Fibroblast of upper back skin (primary cell): ENCODE data around the gene SMG1.
A peak's percentile ranks its signal among the peaks of the same experiment; 100 is the strongest.
"Not testable (repeated sequence)": the region's sequence is repeated elsewhere in the genome, so short reads cannot be mapped to it uniquely, and the experiment has no call there.

Experiments used
- DNase-seq: peaks from one replicate; pipeline ENCODE4 v3.0.0-alpha.2; 2013

The SMG1 gene

DNA sequence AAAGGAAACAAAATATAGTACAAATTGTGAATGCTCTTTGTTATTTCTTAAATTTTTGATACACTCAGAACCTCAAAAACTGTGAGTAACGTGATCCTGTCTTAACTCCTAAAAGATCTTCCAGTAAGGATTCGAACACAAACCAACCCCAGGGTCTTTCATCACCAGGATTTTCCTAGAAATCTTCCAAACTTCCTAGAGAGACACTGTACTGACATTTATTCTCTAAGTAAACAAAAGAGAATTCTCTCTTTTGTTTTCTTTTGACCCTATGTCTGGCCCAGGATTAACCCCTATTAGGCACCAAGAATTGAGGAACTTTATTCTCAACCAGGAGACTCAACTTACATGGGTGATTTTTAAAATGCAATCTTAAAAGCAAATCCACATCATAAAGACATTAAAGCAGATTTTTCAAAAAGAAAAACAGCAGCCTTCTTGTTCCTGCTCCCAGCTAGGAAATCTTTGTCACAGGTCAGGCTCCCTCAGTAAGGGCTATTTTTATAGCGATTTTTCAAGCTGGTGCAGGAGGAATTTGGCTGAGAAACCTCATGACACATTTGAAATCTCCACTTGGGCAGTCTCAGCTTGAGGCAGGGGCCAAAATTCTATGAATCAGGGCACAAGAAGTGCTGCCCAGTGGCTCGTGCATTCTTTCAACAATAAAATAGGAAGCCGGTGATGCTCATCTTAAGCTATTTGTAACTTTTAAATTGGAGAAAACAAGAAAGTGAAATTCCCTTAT lies 6.2 kb upstream of the SMG1 start:
- peak; percentile 19 for DNase-seq

DNA sequence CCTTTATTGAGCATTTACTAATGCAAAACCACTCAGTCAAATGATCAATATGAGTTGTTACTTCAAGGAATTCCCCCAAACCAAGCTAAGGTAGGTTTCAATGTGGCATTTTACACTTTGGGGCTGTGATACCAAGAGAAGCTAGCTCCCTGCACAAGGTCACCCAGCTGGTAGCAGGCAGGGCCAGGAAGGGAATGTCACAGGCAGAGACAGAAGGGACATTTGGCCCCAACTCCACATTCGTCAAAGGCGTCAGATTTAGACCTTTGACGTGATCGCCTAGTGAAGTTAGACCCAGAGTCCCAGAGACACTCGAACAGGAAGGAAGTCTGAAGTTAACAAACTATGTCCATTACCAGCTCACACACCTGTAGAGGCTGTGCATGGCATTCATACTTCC lies 5.5 kb upstream of the SMG1 start:
- DNase-seq, result no peak

DNA sequence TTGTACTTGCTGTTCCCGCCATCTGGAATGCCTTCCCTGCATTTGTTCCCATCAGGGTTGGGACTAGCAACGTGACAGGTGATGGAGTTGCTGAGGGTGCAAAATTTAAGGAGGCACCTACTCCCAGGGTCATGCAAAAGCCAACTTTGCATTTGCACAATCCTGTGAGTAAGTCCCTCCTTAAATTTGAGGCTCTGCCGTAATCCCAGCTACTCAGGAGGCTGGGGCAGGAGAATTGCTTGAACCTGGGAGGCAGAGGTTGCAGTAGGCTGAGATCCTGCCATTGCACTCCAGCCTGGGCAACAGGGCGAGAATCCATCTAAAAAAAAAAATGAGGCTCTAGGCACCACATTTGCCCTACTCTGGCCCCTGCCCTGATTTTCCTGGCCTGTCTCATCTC lies 3.9 kb upstream of the SMG1 start:
- not testable (repeated sequence) for DNase-seq

DNA sequence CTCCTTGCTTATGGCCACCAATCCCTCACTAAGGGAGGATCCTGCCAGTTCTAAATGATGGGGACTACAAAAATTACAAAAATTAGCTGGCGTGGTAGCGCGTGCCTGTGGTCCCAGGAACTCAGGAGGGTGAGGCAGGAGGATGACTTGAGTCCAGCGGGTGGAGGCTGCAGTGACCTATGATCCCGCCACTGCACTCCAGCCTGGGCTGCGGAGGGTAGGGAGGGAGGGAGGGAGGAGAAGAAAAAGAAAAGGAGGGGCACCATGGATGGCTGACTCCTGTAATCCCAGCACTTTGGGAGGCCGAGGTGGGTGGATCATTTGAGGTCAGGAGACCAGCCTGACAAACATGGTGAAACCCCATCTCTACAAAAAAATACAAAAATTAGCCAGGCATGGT lies 1.9 kb upstream of the SMG1 start:
- not testable (repeated sequence) for DNase-seq

DNA sequence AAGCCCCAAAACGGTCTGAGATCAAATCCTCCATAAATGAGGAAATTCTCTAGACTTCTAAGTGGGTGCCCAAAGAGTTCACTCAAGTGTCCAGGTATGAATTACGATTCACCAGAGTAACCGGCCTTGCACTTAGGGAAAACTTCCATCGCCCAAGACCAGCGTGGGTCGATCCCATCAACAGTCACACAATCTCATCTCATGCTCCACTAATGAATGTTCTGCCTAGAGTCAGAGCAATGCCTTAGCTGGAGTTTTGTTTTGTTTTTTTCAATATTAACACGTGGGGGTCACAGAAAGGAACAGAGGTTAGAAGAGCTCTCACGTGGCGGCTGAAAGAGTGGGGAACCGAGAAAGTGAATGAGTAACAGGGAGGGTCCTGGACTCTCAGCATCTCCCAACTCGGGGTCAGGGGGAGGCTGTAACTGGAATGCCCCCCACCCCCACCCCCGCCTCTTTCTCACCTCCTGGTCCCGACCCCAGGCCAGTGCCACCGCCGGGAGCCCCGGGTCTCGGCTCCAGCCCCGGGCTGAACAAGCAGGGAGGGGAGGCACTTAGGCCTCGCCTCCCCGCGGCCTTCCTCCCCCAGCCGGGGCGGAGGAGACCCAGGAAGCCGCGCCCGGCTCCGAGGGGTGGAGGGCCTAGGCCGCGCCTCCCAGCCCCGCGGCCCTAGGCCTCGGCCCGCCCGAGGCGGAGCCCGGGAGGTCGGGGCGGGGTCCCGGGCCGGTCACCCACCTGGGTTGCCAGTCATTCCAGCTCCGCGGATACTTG lies 808 bp downstream of the SMG1 start:
- peak; percentile 31 for DNase-seq

DNA sequence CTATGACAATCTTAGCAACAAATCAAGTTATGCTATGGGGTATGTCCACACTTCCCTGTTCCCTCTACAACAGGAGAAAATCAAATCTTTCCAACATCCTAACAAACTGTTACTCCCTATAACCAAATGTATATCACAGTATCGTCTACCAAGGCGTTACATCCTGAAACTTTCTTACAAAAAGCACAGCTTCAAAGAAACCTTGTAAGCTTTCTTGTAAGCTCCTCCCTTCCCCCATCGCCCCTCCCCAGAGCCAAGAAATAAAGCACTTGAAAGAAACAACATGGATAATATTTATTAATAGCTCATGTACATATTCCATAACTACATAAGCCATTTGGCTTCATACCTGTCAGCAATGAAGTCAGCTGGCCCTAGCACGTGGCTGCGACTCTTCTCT lies 2.3 kb downstream of the SMG1 start:
- DNase-seq, result not testable (repeated sequence)

DNA sequence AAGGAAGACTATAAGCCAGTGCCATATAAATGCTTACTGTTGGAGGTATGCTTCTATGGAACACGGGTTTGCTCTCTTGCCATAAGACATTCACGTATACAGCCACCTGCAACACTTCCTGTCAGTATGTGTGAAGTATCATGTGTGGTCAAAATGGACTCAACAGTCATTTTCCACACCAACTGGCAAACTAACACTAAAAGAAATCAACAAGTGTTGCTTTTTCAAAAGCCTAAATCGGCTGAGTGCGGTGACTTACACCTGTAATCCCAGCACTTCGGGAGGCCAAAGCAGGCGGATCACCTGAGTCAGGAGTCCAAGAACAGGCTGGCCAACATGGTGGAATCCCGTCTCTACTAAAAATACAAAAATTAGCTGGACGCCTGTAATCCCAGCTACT lies 3.1 kb downstream of the SMG1 start:
- not testable (repeated sequence) for DNase-seq

DNA sequence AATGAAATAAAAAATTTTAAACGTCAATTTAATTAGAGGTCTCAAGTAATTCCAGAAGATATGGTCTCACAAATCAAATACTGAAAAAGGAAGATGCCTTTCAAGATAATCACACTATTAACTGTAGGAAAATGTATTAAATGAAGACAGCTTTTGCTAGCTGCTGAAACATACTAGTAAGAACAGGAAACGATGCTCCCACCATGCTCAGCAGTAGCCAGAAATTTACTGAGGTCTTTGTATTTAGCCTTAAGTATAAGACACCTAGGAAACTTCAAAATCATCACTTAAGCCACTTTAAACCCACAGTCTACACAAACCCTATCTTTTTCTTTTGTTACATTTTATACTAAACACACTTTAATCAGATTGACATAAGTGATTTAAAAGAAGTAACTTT lies 16.6 kb downstream of the SMG1 start:
- not testable (repeated sequence) for DNase-seq

DNA sequence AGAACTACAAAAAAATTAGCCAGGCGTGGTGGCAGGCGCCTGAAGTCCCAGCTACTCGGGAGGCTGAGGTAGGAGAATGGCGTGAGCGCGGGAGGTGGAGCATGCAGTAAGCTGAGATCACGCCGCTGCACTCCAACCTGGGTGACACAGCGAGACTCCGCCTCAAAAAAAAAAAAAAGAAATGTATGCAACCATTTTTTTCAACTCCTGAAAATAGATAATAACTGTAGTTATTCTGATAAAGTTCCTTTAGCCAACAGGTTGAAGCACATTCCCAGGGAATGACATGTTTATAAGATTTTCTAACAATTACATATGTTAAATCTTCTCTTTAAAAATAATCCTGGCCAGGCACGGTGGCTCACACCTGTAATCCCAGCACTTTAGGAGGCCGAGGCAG lies 17.5 kb downstream of the SMG1 start:
- DNase-seq, result not testable (repeated sequence)

DNA sequence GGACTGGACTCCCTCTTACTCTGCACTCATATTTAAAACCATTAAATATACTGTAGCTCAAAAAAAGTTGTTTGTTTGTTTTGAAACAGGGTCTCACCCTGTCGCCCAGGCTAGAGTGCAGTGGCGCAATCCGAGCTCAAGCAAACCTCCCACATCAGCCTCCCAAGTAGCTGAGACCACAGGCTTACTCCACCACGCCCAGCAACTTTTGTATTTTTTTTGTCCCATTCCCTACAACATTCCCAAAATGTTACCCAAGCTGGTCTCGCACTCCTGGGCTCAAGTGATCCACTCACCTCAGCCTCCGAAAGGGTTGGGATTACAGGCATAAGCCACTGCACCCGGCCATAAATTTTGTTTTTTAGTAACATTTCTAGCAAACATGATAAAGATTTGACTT lies 23.4 kb downstream of the SMG1 start:
- DNase-seq, result not testable (repeated sequence)

DNA sequence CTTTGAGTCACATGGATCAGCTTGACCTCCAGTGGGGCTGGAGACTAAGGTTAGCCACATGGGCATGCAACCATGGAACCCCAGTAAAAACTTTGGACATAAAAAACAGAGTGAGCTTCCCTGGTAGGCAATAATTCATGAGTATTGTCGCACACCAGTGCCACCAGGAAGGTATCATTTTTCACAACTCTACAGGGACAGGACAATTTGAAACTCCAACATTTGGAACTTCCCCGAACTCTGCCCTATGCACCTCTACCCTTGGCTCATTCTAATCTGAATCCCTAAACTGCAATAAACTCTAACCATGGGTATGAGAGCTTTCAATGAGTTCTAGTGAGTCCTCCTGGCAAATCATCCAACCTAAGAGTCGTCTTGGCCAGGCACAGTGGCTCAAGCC lies 24.2 kb downstream of the SMG1 start:
- not testable (repeated sequence) for DNase-seq

DNA sequence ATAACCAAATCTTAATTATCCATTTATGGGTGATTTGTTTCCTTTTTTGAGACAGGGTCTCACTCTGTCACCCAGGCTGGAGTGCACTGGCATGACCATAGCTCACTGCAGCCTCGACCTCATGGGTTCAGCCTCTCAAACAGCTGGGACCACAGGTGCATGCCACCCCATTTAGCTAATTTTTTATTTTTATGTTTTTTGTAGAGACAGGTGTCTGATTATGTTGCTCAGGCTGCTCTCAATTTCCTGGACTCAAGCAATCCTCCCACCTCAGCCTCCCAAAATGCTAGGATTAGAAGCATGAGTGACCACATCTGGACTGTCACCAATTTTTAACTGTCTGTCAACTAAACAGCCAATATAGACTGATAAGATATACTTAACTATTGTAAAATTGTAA lies 25.0 kb downstream of the SMG1 start:
- not testable (repeated sequence) for DNase-seq

DNA sequence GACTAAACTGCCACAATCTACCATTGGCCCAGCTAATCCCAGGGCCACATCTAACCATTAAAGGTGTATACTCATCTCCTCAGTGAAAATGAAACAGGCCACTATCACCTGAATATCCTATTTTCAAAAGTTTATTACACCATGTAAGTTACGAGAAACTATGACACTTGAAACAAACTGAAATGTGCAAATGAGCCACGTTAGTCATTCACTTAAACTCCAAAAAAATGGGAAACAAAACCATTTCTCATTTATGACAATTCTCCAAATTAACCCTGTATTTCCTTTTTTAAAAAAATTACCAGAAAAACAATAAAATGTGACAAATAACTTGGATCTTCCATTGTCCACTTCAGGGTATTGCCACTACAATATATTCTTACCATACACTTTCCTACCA lies 41.8 kb downstream of the SMG1 start:
- not testable (repeated sequence) for DNase-seq

DNA sequence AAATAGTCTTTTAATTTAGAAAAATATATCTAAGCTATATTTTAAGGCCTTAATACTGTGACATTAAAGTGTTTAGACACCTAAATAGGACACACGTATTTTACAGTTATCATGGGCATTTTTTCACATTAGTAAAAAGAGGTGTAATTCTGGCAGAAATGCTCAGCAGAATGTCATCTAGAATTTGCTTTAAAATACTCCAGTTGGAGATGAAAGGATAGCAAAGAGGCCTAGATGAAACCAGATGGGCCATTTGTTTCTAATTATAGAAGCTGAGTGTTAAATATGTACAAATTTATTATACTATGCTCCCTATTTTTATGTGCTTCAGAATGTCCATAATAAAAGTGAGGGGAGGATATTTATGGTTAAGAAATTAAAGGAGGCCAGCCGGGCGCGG lies 48.5 kb downstream of the SMG1 start:
- DNase-seq, result not testable (repeated sequence)

DNA sequence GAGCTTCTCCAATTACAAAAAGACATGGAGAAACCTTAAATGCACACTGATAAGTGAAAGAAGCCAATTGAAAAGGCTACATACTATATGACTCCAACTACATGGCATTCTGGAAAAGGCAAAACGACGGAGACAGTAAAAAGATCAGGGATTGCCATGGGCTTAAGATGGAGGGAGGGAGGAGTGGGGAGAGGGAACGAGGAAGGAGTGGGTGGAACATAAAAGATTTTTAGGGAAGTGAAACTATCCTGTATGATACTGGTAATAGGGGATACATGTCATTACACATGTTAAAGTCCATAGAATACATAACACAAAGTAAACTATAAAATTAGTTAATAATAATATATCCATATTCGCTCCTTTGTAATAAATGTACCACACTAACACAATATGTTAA lies 48.9 kb downstream of the SMG1 start:
- DNase-seq, result not testable (repeated sequence)

DNA sequence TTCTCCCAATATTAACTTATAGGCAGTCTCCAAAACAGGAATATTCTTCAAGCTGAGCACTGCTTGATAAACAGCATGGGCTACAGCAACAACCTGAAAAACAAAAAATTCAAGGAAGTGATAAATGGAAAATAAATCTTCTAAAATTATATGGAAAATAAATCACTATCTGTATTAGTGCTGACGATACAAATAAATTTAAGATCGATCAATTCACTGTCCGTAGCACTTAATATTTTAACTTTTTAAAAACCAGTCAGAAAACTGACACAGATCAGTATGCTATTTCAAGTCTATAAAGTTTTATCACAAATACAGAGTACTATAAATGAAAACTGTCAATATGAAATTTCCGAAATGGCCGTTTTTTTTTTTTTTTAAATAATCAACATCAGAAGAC lies 49.9 kb downstream of the SMG1 start:
- not testable (repeated sequence) for DNase-seq

DNA sequence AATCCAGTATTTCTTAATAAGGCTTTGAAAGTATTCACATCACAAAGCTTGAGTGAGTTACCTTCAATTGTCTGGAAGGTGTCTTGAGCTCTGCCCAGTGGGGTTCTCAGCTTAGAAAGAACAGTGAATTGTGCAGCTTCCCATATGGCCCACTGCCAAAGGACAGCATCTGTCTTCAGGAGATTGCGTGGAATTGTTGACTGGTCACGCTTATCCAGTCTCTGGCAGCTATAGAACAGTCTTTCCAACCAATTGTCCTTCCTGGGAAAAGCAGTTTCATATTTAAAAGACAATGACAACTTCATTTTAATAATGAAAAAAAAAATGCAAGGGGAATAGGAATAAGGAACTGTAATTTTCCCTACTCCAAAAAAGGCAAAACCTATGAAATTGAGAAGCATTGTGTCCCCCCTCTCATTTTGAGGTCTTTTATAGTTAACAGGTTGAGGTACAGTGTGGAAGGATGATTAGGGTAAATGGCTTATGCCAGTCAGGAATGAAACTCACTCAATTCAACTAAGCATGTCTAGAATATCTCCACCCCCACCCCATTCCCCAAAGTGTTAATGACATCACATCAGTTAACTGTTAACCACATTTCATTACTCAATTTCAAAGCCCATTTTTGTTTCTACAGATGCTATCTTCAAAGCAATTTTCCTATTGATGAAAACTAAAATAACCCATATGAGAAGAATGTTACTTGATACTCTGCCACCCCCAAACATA lies 57.0 kb downstream of the SMG1 start:
- DNase-seq, result peak; percentile 9

DNA sequence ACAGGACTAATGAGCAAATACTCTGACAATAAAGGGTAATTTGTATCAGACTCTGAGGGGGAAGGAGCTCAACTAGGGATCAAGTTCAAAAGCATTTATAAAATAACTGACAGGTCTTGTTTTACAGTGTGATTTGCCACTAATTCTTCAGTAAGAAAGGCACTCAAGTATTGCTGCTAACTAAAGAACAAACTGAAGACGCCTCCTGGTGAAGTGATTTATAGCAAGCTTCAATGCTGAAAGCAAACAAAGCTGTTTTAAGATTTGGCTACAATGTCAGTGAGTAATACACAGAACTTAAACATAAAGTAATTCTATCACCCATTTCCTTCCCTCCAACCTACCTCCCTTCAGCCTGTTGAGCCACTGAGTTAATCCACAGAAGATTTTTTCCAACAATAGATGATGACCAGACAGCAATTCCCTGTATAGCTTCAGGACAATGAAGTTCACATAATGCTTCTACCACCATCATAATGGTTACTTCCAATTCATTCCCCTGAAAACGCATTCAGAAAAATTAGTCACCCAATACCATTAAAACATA lies 59.9 kb downstream of the SMG1 start:
- DNase-seq, result peak; percentile 49

DNA sequence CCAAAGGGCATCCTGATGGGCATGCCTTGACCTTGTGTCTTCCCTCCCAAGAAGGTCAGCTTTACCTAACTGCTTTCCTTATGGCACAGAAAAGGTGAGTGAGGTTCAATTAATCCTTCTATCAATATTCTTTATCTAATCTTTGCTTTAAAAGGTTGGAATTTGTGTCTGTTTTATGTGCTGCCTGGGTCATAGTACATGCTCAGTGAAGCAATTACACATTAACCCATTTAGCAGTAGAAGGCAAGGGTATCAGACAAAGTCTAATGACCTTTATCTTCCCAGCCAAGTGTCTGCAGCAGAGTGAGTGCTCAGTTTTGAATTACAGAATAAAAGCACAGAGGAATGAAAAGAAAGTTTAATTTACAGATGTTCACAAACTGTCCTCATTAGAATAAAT lies 63.3 kb downstream of the SMG1 start:
- not testable (repeated sequence) for DNase-seq

DNA sequence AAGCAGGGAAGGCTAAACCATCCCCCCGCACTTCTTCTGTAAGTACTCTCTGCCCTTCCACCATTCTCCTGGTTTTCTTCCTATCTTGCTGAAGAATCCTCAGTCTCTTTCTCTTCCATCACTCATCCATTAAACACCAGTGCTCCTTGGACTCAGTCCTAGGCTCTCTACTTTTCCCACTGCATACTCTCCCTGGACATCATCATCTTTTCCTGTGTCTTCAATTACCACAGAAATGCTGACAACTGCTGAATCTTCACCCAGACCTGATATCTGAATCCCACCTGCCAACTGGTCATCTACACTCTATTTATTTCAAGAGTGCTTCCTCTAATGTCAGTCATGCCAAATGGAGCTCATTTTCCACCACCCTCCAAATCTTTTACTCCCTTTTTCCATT lies 71.0 kb downstream of the SMG1 start:
- no peak for DNase-seq

DNA sequence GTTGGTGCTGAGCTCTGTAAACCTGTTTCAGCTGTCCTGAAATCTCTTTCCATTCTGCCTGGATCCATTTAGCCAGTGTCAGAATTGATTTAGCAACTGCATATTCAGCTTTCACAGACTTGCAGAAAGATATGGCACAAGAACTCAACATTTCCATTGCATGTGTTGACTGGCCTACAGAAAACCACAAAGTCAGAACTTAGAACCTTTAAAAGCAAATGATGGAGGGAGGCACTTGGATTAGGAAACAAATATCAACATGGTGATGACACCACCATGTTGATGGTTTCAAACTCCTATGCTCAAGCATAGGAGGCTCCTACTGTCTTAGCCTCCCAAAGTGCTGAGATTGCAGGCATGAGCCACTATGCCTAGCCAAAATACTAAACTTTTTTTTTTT lies 72.5 kb downstream of the SMG1 start:
- DNase-seq, result no peak

DNA sequence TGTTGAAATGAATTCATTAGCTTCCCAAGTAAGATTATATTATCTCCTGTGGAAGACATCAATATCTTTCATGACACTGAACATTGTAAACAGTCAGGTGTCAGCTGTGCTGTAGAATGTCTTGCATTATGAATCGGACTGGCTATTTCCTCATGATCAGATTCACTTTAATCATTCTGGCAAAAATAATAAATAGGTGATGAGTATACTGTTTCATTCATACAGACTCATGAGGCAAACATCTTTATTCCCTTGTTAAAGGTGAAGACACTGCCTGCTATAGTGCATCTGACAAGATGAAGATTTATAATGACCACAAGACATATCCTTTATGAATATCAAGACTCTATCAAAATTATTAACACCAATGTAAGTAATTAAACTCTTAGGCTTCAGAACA lies 73.6 kb downstream of the SMG1 start:
- DNase-seq, result no peak

DNA sequence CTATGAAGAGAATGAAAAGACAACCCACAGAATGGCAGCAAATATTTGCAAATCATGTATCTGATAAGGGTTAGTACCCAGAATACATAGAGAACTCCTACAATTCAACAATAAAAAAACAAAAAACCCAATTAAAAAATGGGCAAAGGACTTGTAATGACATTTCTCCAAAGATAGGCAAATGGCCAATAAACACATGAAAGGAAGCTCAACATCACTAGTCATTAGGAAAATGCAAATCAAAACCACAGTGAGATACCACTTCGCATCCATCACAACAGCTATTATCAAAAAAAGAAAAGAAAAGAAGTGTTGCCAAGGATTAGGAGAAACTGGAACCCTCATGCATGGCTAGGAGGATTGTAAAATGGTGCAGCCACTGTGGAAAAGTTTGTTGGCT lies 79.8 kb downstream of the SMG1 start:
- no peak for DNase-seq
